OCI-LY1 (cell line): ENCODE measurements around the gene ADAMTSL1.

Source experiments
- H2AFZ ChIP-seq: fragments of 200-600 bp; sonication (generic), shearing (Covaris generic); 2 replicates; pipeline ENCODE4 v1.6.0; 2014; ENCODE audit warnings: antibody characterized with exemption, mild to moderate bottlenecking, low read length
- H3F3A ChIP-seq: fragments of 200-600 bp; sonication (generic), shearing (Covaris generic); 2 replicates; pipeline ENCODE4 v1.6.0; 2014; ENCODE audit warnings: mild to moderate bottlenecking, antibody characterized with exemption, low read length, moderate library complexity; ENCODE audit not compliant: insufficient read depth
- H3K27ac ChIP-seq: fragments of 200-600 bp; sonication (generic); 2 replicates; pipeline ENCODE4 v1.5.1; 2014; ENCODE audit warnings: low read length, mixed run types, mild to moderate bottlenecking, low read depth; ENCODE audit not compliant: poor library complexity, severe bottlenecking
- H3K27me3 ChIP-seq: fragments of 200-600 bp; sonication (generic); 2 replicates; pipeline ENCODE4 v1.6.0; 2014; ENCODE audit warnings: antibody characterized with exemption, mild to moderate bottlenecking, low read length, moderate library complexity; ENCODE audit not compliant: insufficient read depth
- H3K36me3 ChIP-seq: fragments of 200-600 bp; sonication (generic); 2 replicates; pipeline ENCODE4 v1.6.1; 2014; ENCODE audit warnings: mild to moderate bottlenecking, antibody characterized with exemption, low read length, moderate library complexity, mixed read lengths; ENCODE audit not compliant: insufficient read depth
- H3K4me1 ChIP-seq: fragments of 200-600 bp; sonication (generic); 2 replicates; pipeline ENCODE4 v1.5.1; 2014; ENCODE audit warnings: mild to moderate bottlenecking, low read length, moderate library complexity; ENCODE audit not compliant: insufficient read depth, severe bottlenecking
- H3K4me2 ChIP-seq: fragments of 200-600 bp; sonication (generic), shearing (Covaris generic); 2 replicates; pipeline ENCODE4 v1.6.1; 2014; ENCODE audit warnings: low read length
- H3K4me3 ChIP-seq: fragments of 200-600 bp; sonication (generic); 2 replicates; pipeline ENCODE4 v1.5.1; 2014; ENCODE audit warnings: low read length, low read depth, mild to moderate bottlenecking, mixed read lengths; ENCODE audit not compliant: poor library complexity, severe bottlenecking
- H3K79me2 ChIP-seq: fragments of 200-600 bp; shearing (Covaris generic); 2 replicates; pipeline ENCODE4 v1.6.1; 2016; ENCODE audit warnings: mixed run types, low read length, mixed read lengths; ENCODE audit not compliant: insufficient read depth
- H3K9ac ChIP-seq: fragments of 200-600 bp; sonication (generic), shearing (Covaris generic); 2 replicates; pipeline ENCODE4 v1.6.1; 2014; ENCODE audit warnings: mild to moderate bottlenecking, low read length, mixed read lengths
- H3K9me2 ChIP-seq: fragments of 200-600 bp; sonication (generic), shearing (Covaris generic); 2 replicates; pipeline ENCODE4 v1.6.1; 2014; ENCODE audit warnings: low read depth, mild to moderate bottlenecking, low read length, mixed read lengths
- H3K9me3 ChIP-seq: fragments of 200-600 bp; shearing (Covaris generic); 2 replicates; pipeline ENCODE4 v1.6.1; 2014; ENCODE audit warnings: low read length, mixed read lengths
- H4K20me1 ChIP-seq: fragments of 200-600 bp; sonication (generic), shearing (Covaris generic); 2 replicates; pipeline ENCODE4 v1.6.0; 2016; ENCODE audit warnings: mild to moderate bottlenecking, low read length; ENCODE audit not compliant: insufficient read depth
- CTCF ChIP-seq: fragments of 200-600 bp; sonication (generic), shearing (Covaris generic); IDR thresholded peaks from 2 replicates; pipeline ENCODE4 v1.5.1; 2017; ENCODE audit warnings: mild to moderate bottlenecking, antibody characterized with exemption, low read length, moderate library complexity, mixed read lengths
- EZH2 ChIP-seq: fragments of 200-600 bp; sonication (generic), shearing (Covaris generic); IDR thresholded peaks from 2 replicates; pipeline ENCODE4 v1.8.0; 2017; ENCODE audit warnings: borderline replicate concordance, mixed run types, mild to moderate bottlenecking, antibody characterized with exemption, low read length, moderate library complexity, mixed read lengths

Gene ADAMTSL1

DNA sequence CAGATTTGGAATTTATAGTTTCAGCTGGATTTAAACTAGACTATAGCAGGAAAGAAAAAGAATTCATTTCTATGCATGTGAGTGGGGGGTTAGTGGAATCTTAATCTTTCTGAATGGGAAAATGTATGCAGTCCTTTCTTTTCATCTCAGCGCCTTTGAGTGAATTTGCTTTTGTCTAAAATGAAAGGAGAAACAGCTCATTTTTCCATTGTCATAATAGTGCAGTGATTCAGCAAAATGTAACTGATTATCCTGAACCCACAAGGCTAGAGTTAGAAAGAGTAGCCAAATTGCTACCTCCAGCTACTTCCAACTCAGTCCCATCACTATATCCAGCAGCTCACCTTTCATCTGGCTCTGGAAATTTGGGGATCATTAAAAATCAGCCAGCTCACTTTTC, 134.4 kb downstream of the ADAMTSL1 start:
- Histone ChIP-seq H3K4me2 (no peak overlapping the region), H2AFZ (no peak overlapping the region), H3K4me3 (no peak overlapping the region), H3F3A (no peaks in the 10 kb centered on the region), H3K27me3 (no peaks in the 10 kb centered on the region), H3K9me3 (no peaks in the 10 kb centered on the region), H3K4me1 (no peaks in the 10 kb centered on the region), H3K36me3 (no peaks in the 10 kb centered on the region), H4K20me1 (no peaks in the 10 kb centered on the region), H3K27ac (no peak overlapping the region), H3K79me2 (no peaks in the 10 kb centered on the region), H3K9me2 (no peaks in the 10 kb centered on the region), H3K9ac (no peak overlapping the region)
- TF ChIP-seq EZH2 (no peak), CTCF (no peak)

- Histone ChIP-seq H4K20me1 (no peaks in the 10 kb centered on the region), H3K9ac (no peak overlapping the region), H3K4me2 (no peak overlapping the region), H3K4me3 (no peak overlapping the region), H3K79me2 (no peaks in the 10 kb centered on the region), H3F3A (no peaks in the 10 kb centered on the region), H3K36me3 (no peaks in the 10 kb centered on the region), H3K27ac (no peak overlapping the region), H3K27me3 (no peaks in the 10 kb centered on the region), H3K9me2 (no peaks in the 10 kb centered on the region), H3K9me3 (no peaks in the 10 kb centered on the region), H2AFZ (no peak overlapping the region), H3K4me1 (no peaks in the 10 kb centered on the region)
- no peak for TF ChIP-seq EZH2
- no peak for TF ChIP-seq CTCF
Observed at GRCh38 chr9:18610956-18611355, 137.0 kb downstream of the ADAMTSL1 start.

DNA sequence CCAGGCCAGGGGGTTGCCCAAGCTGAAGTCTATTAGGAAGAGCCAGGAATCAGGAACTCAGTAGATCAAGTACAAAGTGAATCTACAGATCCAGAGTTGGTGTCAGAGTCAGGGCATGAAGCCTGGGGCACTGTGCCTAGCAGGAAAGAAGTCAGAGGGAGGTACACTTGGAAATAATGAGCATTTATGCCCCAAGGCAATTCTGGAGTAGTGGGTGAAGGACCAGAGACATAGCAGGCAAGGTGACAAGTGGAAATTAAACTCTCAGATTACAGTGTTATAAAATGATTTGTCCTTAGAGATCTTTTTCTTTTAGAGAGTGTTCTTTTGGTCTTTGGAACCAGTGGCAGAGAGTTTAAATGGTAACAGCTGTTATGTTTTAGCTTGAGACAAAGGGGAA, 138.0 kb downstream of the ADAMTSL1 start:
- no peaks in the 10 kb centered on the region for H3K79me2 ChIP-seq
- H3K9ac ChIP-seq = no peak overlapping the region
- no peak overlapping the region for H3K27ac ChIP-seq
- H3K9me3 ChIP-seq = no peaks in the 10 kb centered on the region
- no peak overlapping the region for H3K4me3 ChIP-seq
- no peaks in the 10 kb centered on the region for H3K9me2 ChIP-seq
- TF ChIP-seq CTCF (no peak), EZH2 (no peak)
- no peaks in the 10 kb centered on the region for H3F3A ChIP-seq
- no peaks in the 10 kb centered on the region for H3K27me3 ChIP-seq
- H3K36me3 ChIP-seq = no peaks in the 10 kb centered on the region
- H2AFZ ChIP-seq = no peak overlapping the region
- no peaks in the 10 kb centered on the region for H4K20me1 ChIP-seq
- no peaks in the 10 kb centered on the region for H3K4me1 ChIP-seq
- H3K4me2 ChIP-seq = no peak overlapping the region
